EL (cell line): ENCODE results near the gene GGT5.

Experiments used
- DNase-seq: peaks from one replicate; pipeline ENCODE4 v3.0.0-alpha.2; 2016

The GGT5 gene

DNA sequence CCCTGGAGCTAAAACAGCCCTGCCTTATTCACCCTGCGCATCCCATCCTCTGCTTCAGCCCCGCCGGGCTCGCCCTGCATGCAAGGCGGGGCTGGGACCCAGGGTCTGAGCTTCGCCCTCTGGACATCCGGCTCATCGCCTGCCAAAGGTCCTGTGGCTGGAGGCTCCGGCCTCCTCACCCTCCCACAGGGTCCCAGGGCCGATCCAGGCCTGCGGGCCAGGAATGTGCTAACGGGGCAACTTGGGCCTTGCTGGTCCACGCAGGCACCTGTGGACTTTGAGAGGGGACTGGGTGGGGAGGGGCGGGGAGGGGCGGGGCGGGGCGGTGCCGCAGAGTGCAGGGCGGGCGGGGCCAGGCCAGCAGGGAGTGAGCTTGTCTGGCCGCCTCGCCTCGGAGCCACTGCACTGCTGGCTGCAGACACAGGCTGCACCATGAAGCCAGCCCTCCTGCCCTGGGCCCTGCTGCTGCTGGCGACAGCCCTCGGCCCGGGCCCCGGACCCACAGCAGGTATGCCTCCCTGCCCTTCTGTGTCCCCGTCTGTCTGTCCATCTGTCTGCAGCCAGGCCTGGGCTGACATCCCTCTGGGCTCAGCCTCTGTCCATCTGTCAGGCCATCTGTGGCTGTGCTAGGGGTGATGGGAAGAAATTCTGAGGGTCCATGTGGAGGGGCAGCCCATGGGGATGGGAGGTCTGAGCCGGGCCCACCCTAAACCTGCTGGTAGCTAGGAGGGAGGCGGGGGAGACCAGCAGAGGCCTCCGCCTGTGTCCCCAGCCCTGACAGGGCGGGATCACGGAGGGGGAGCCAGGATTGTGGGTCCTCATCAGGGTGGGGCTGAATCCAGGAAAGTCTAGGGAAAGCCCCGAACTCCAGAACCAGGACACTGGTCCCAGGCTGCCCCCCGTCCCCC, 63.5 kb downstream of the GGT5 start, which contains the start of gene SUSD2:
Gene SUSD2 (plus strand): TSS at position 400 of the 908 bp plus-strand sequence. CDS start 33 bp downstream, at position 433.
- peak; percentile 20 for DNase-seq

DNA sequence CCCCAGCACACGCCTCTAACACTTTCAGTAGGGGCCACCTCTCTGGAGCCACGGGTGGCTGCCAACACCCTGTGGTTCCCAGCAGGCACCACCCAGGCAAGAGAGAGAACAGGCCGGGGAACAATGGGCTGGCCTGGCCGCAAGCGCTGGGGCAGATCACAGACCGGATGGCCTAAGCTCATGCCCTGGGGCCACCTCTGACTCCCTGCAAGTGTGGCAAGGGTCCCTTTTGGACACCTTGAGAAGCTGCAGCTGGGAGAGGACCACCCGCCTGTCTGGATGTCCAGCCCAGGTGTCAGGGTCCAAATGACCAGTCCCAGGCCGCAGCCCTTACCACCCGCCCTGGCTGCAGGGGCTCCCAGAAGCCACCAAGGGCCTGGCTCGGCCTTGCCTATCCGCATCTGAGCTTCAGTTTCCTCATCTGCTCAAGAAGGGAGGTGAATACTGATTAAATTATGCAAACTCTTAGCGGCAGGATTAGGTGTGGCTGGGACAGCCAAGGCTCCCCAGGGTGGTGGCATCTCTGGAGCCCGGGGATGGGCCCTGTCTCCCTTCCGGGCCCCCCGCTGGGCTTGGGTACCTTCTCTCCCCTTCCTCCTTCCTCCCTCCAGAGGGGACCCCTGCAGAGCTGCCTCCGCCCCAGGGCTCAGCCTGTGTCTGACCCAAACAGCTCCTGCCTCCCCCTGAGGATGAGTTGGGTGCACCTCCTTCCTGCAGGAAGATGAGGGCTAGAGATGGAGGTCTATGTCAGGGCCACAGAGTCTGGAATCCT, 64.4 kb downstream of the GGT5 start:
- no peak for DNase-seq

DNA sequence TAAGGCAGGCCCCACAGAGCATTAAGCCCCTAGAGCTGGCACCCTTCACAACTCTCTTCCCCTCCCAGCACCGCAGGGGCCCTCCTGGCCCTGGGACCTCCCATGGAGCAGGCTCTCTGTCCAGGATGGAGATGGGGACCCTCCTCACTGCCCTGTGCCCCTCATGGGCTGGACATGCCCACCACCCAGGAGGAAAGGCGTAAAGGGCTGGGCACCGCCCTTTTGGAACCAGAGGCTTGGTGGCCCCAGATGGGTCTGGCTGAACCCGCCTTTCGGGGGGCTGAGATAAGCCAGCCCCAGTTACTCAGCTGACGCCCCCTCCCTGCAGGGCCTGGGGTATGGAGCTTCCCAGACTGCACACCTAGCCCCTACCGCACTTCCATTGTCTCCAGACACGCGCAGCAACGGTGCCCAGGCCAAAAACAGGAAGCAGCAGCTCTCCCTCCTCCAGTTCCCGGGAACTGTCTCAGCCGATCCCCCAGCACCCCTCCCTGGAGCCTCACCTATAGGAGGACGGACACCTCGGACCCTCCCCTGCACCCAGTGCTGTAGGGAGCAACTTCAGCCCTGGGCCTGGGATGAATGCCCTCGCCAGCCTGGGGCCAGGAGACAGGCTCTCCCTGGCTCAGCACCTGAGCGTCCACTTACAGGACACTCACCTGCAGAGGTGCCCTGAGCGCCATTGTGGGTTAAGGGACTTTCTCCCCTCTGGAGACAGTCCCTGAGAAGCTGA, 65.2 kb downstream of the GGT5 start:
- DNase-seq, result no peak

DNA sequence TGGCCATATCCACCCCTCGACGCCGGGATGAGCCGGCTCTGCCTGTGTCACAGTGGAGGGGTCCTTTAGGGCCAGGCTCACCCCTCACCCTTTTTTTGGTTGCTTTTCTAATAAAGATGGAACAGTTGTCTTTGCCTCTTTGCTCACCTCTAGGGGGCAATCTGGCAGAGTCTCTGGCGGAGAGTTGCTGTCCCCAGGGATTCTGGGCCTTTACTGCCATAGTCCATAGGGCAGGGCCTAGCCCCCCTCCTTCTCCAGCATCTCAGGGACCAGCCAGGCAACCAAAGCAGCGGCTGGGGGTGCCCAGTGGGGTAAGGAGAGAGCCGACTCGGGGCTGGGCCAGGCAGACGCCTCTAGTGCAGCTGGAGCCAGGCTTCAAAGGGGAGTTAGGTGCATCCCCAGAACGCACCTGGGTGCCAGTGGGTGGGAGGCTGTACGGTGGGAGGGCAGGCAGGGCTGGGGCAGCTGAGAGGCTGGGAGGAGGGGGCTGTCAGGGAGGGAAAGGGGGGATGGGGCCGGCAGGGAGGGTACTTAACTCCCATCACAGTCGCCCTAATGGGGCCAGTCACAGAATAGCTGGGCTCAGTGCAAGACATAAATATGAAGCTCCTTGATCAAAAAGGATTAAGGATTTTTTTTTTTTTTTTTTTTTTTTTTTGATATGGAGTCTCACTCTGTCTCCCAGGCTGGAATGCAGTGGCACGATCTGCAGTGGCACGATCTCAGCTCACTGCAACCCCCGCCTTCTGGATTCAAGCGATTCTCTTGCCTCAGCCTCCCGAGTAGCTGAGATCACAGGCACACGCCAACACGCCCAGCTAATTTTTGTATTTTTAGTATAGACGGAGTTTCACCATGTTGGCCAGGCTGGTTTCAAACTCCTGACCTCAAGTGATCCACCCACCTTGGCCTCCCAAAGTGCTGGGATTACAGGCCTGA, 66.1 kb downstream of the GGT5 start:
- no peak for DNase-seq

DNA sequence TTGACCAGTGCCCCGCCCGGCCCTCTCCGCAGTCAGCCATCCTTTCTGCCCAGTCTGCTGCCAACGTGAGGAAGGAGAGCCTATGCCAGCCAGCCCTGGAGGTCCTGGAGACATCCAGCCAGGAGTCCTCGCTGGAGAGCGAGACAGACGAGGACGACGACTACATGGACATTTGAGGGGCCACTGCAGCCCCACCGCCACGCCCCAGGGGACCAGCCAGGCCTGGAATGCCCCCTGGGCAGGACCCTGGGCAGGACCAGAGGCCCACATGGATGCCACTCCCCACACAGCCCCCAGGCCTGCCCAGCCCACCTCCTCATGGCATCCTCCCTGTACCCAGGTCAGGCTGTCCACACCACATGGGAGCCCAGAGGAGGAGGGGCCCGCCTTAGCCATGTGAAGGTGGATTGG, 66.9 kb downstream of the GGT5 start:
- DNase-seq, result no peak

DNA sequence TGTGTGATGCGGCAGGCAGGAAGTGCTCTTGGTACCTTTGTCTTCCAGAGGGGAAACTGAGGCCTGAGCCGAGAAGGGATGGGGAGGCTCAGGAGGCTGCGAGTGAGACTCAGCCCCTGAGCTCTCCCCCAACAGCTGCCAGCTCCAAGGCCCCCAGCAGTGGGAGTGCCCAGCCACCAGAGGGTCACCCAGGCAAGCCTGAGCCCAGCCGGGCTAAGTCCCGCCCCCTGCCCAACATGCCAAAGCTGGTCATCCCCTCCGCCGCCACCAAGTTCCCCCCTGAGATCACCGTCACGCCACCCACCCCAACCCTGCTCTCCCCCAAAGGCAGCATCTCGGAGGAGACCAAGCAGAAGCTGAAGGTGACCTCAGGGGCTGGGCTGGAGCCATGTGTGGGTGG, 67.4 kb downstream of the GGT5 start:
- DNase-seq, result no peak

DNA sequence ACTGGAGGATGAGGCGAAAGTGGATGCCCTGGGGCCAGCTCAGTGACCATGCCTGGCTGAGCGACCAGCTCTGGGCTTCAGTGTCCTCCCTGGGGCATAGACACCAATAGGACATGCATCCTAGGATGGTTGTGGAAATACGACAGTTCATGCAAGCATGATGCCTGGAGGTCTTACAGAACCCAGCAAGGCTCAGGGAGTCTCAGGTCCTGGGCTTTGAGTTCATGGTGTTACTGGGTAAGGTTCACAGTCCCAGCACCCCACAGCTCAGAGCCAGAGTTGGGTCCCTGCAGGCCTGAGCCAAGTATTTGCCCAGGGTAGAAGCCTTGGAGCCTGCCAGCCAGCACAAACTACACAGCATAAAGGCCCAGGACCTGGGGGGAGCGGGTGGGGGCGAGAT, 67.8 kb downstream of the GGT5 start:
- no peak for DNase-seq

DNA sequence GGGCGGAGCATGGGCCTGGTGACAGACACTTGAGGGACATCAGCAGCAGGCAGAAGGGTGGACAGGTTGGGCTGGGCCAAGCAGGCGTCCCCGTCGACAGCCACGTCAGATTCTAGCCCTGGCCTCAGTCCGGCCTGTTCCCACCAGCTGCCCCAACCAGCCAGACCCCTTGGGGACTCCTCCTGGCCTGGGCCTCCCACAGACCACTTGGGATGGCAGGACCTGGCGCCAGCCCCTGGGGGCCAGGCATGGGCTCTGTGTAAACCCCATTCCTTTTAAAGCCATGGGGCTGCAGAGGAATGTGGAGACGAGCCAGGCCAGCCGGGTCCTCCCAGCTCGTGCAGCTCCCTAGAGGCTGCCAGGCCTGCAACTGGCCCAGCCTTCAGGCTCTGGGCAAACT, 68.3 kb downstream of the GGT5 start:
- no peak for DNase-seq

DNA sequence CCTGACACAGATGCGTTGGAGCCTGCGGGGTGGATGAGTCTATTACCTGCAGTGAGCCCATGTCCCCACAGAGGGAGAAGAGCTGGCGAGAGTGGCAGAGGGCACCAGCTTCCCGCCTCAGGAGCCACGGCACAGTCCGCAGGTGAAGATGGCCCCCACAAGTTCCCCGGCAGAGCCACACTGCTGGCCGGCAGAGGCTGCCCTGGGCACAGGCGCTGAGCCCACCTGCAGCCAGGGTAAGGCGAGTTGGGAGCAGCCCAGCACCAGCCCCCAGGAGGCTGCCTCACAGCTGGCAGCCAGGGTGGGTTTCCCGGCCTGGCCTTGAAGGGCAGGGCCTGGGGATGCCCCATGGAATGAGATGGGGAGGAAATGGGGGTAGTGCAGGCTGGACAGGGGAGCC, 68.8 kb downstream of the GGT5 start:
- no peak for DNase-seq

DNA sequence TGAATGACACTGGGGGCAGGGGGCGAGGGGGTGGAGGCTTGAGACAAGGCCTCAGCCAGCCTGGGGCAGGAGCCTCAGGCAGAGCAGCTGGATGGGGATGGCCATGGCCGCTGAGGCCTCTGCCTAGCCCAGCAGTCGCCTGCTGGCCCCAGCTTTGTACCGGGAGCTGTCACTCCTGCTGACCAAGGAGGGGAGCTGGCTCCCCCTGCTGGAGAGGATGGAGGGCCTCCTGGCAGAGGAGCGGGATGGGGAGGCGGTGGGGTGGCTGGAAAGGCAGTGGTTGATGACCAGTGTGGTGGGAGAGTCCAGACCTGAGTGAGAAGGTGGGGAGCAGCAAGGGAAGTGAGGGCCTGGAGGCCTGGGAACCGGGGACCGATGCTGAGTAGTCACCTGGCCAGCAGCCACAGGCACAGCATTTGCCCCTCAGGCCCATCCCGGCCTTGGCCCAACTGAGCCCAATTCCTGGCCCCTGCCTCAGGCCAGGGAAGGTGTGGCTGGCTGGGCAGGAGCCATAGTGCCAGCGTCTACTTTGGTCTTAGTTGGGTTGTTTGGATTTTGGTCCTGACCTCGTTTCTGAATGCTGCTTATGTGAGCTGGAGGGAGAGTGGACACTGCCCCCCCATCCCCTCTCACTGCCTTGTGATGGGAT, 69.6 kb downstream of the GGT5 start:
- DNase-seq, result peak; percentile 76

DNA sequence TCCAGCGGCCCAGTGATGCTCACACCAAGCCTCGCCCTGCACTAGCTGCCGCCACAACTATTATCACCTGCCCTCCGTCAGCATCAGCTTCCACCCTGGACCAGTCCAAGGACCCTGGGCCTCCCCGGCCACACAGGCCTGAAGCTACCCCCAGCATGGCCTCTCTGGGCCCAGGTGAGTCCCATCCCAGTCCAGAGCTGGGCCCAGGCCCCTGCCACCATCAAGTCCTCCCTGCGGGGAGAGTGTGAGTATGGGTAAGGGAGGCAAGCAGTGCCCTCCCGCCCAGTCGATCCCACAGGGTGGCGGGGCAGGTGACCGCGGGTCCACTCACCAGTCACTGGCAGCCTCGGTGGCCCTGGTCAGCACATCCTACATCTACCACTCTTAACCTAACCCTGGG, 73.1 kb downstream of the GGT5 start:
- DNase-seq, result no peak

DNA sequence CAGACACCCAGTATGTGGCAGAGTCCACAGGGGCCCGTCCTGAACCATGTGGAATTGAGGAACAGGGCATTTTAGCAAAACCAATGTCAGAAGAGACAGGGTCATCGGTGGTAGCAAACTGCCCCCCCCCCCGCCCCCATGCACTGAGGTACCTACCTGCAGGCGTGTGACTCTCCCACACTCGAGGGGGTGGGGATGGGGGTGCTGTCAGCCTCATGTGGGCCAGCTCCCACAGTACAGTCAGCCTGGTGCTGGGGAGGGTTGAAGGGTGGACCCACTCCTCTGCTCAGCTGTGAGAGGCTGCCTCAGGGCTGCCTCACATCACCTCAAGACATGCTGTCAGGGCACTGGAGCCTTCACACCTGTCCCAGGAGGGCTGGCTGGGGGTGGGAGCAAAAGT, 74.2 kb downstream of the GGT5 start:
- DNase-seq, result no peak

DNA sequence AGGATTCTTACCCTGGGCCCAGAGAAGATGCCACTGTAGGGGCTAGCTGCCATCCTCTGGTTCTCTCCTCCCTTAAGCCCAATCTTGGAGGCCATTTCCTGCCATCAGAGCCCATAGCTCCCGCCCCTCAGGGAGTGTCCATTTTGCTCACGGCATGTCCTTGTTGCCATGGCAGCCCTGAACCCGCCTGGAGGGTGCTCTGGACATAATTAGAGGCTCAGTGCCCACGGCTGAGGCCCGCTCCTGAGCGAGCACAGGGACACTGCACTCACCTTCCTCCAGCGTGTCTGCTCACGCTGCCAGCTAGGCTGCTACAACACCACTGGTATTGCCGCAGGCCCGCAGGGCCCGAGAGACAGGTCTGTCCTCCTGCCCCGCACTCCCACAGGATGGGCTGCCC, 74.7 kb downstream of the GGT5 start:
- no peak for DNase-seq
